ENCODE data around the gene HAUS1. TPM values are rescaled to one million over a fixed set of nuclear protein-coding genes. Genes with fewer than 3 reads are reported as not detected.

Gene HAUS1
- total and polyA plus RNA-seq, 2 donors (not counting 1 experiment from before 2014, with no cell fraction given): 11.9 to 30.9 TPM

GRCh38 chr18:46109386-46109785 is 5.2 kb downstream of the HAUS1 start:
- POLR2A ChIA-PET: no interaction called here
- no peak overlapping the region for H2AFZ ChIP-seq (ENCODE audit: insufficient read depth, low read depth, low read length, poor library complexity, severe bottlenecking)
- TF ChIP-seq EZH2 (IDR thresholded peaks at IDR 0.05; ENCODE audit: borderline replicate concordance, insufficient read depth, low read depth, low read length, poor library complexity, severe bottlenecking): no peak
- no peak for TF ChIP-seq CTCF (IDR thresholded peaks at IDR 0.05)
- H3K36me3 ChIP-seq (replicated peaks in 1 of 2; ENCODE audit: control extremely low read depth in 1 of 2, control insufficient read depth in 1 of 2, extremely low read depth in 1 of 2, insufficient read depth in 2 of 2, low read length in 1 of 2): peaks cover 2 to 16% of the 10 kb centered on the region in 2 experiments
- CTCF ChIA-PET: no interaction called here
- WGBS (ENCODE audit: insufficient coverage): 94% methylated on average over 3 of the region's 5 CpGs
- no peak overlapping the region for H3K4me3 ChIP-seq (ENCODE audit: control extremely low read depth in 1 of 5, extremely low read depth in 1 of 5, insufficient read depth in 1 of 5, low read depth in 2 of 5, low read length in 4 of 5)
- ATAC-seq (ENCODE audit: low read depth): no peak
- H3K27ac Mint-ChIP-seq: no peak overlapping the region
- no peak overlapping the region for H3K27ac ChIP-seq (ENCODE audit: low read length in 2 of 2)
- no peaks in the 10 kb centered on the region for H4K20me1 ChIP-seq (ENCODE audit: control insufficient read depth, insufficient read depth, low read length, poor library complexity, severe bottlenecking)
- H3K9me3 Mint-ChIP-seq (ENCODE audit: insufficient read depth): no peaks in the 10 kb centered on the region
- H3K4me2 ChIP-seq (replicated peaks; ENCODE audit: low read depth, low read length, poor library complexity, severe bottlenecking): no peak overlapping the region
- H3K4me3 Mint-ChIP-seq: no peak overlapping the region
- no peaks in the 10 kb centered on the region for H3K27me3 Mint-ChIP-seq
- H3K4me1 ChIP-seq (ENCODE audit: control insufficient read depth in 2 of 2, insufficient read depth in 2 of 2, low read length in 2 of 2): peaks cover 5 to 7% of the 10 kb centered on the region in 2 donors
- no peaks in the 10 kb centered on the region for H3K27me3 ChIP-seq (replicated peaks in 1 of 4; ENCODE audit: control extremely low read depth in 1 of 4, control insufficient read depth in 3 of 4, insufficient read depth in 4 of 4, low read length in 3 of 4)
- H3K9ac ChIP-seq (ENCODE audit: low read length): no peak overlapping the region
- intact Hi-C loops (cut with micrococcal nuclease): loop anchor here (10.0 kb wide), 1 partner anchor 1045 kb away; the partner anchor contains the start of gene HDHD2
- H3K79me2 ChIP-seq (ENCODE audit: control insufficient read depth, insufficient read depth, low read length): peaks cover 40% of the 10 kb centered on the region
- peaks cover 15% of the 10 kb centered on the region for H3K4me1 Mint-ChIP-seq
- DNase-seq: no peak
- no peaks in the 10 kb centered on the region for H3K9me3 ChIP-seq (ENCODE audit: control extremely low read depth in 1 of 3, control insufficient read depth in 2 of 3, insufficient read depth in 1 of 3, low read length in 2 of 3)

- Histone ChIP-seq H3K79me2 (ENCODE audit: control insufficient read depth, insufficient read depth, low read length) (peaks cover 31% of the 10 kb centered on the region), H3K4me2 (replicated peaks; ENCODE audit: low read depth, low read length, poor library complexity, severe bottlenecking) (no peak overlapping the region), H2AFZ (ENCODE audit: insufficient read depth, low read depth, low read length, poor library complexity, severe bottlenecking) (no peak overlapping the region), H3K4me3 (ENCODE audit: control extremely low read depth in 1 of 5, extremely low read depth in 1 of 5, insufficient read depth in 1 of 5, low read depth in 2 of 5, low read length in 4 of 5) (no peak overlapping the region), H4K20me1 (ENCODE audit: control insufficient read depth, insufficient read depth, low read length, poor library complexity, severe bottlenecking) (no peaks in the 10 kb centered on the region), H3K9ac (ENCODE audit: low read length) (no peak overlapping the region), H3K4me1 (ENCODE audit: control insufficient read depth in 2 of 2, insufficient read depth in 2 of 2, low read length in 2 of 2) (no peaks in the 10 kb centered on the region), H3K27me3 (replicated peaks in 1 of 4; ENCODE audit: control extremely low read depth in 1 of 4, control insufficient read depth in 3 of 4, insufficient read depth in 4 of 4, low read length in 3 of 4) (no peaks in the 10 kb centered on the region), H3K36me3 (replicated peaks in 1 of 2; ENCODE audit: control extremely low read depth in 1 of 2, control insufficient read depth in 1 of 2, extremely low read depth in 1 of 2, insufficient read depth in 2 of 2, low read length in 1 of 2) (peaks cover 2 to 25% of the 10 kb centered on the region in 2 experiments), H3K27ac (ENCODE audit: low read length in 2 of 2) (no peak overlapping the region), H3K9me3 (ENCODE audit: control extremely low read depth in 1 of 3, control insufficient read depth in 2 of 3, insufficient read depth in 1 of 3, low read length in 2 of 3) (no peaks in the 10 kb centered on the region)
- H3K4me1 Mint-ChIP-seq: peaks cover 9% of the 10 kb centered on the region
- ATAC-seq (ENCODE audit: low read depth): no peak
- no peaks in the 10 kb centered on the region for H3K9me3 Mint-ChIP-seq (ENCODE audit: insufficient read depth)
- no CpG with 5 or more reads among the region's 3 CpGs for WGBS (ENCODE audit: insufficient coverage)
- no peak overlapping the region for H3K4me3 Mint-ChIP-seq
- H3K27ac Mint-ChIP-seq: no peak overlapping the region
- POLR2A ChIA-PET: no interaction called here
- intact Hi-C loops (cut with micrococcal nuclease): no loop called here
- no peaks in the 10 kb centered on the region for H3K27me3 Mint-ChIP-seq
- TF ChIP-seq EZH2 (IDR thresholded peaks at IDR 0.05; ENCODE audit: borderline replicate concordance, insufficient read depth, low read depth, low read length, poor library complexity, severe bottlenecking) (no peak), CTCF (IDR thresholded peaks at IDR 0.05) (no peak)
- CTCF ChIA-PET: interaction anchor here (0.7 kb wide), 1 partner anchor 18 kb away, joined by 3 read pairs; no protein-coding TSS in a partner anchor
- no peak for DNase-seq
Measured at GRCh38 chr18:46110406-46110805, 6.2 kb downstream of the HAUS1 start.
